HG03196 (cell line): ENCODE measurements around the gene POU2F2.
"Not testable (repeated sequence)": the region's sequence is repeated elsewhere in the genome, so short reads cannot be mapped to it uniquely, and the experiment has no call there.

Source experiments
- ATAC-seq: cut with Tn5 transposase; IDR thresholded peaks from one replicate; pipeline ENCODE4 v1.9.1; 2021; ENCODE audit not compliant: unreplicated experiment

Gene POU2F2

DNA sequence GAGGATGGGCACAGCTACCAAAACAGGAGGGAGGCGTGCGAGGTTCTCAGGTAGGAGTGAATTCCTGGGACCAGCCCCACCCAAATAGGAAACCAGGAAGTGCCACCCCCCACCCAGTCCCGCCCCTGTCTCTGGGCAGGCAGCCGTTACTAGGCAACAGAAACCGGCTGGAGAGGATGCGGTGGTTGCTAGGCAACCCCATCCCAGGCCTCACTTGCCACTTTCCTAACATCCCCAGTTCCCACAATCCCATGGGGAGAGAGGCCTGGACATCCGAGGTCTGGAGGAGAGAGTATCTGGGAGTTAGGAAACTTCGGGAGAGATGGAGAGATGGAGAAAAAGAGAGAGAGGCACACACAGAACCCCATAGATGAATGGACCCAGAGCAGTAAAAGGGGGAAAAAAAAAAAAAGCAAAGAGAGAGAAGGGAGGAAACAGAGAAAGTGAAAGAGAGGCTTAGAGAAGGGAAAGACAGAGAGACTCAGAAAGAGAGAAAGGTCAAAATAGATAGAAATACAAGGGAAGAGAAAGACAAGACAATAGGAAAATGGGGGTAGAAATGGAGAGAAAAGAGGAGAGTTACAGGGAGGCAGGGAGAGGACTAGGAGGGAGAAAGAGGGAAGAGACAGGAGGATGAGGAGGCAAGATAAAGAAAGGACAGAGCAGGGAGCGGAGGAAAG, 66.0 kb downstream of the POU2F2 start:
- no peak for ATAC-seq

- ATAC-seq = no peak
Observed at GRCh38 chr19:42065511-42065910, 66.7 kb downstream of the POU2F2 start.

- ATAC-seq = no peak
Observed at GRCh38 chr19:42065051-42065450, 67.2 kb downstream of the POU2F2 start.

GRCh38 chr19:42064432-42064831, 67.8 kb downstream of the POU2F2 start:
- no peak for ATAC-seq

DNA sequence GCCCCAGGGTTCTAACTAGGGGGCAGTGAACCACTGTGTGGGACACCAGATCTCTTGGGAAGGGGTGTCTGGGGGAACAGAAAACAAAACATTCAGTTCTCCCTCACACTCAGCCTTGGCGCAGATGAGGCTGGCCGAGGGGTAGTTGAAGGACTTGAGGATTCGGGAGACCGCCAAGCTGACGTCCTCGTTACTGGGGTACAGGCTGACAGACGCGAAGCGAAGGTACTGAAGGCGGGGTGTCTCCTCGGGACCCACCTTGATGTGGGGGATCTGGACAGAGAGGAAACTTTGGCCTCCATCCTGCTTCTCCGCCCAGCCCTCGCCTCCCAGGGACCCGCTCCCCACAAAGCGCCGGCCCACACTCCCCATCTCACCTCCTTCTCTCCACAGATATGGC, 69.9 kb downstream of the POU2F2 start:
- ATAC-seq = no peak

GRCh38 chr19:42060117-42060516, 72.1 kb downstream of the POU2F2 start:
- no peak for ATAC-seq

DNA sequence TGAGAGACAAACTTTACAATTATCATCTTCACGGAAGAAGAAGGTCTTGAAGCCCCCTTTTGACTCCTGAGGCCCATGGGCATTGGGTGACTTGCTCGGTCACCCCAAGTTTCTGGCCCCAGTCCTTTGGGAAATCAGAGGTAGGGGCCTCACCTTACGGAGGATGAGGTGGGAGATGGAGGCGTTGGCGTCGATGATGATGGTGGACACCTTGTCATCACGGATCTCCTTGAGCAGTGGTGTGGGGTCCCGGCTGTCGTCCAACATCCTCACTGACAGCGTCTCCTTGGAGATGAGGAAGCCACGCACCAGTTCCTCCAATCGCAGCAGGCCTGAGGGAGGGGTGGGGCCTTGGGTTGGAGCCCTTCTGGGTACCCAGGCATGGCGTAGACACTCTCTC, 73.0 kb downstream of the POU2F2 start:
- ATAC-seq = no peak

- ATAC-seq = no peak
Observed at GRCh38 chr19:42057846-42058245, 74.4 kb downstream of the POU2F2 start.

DNA sequence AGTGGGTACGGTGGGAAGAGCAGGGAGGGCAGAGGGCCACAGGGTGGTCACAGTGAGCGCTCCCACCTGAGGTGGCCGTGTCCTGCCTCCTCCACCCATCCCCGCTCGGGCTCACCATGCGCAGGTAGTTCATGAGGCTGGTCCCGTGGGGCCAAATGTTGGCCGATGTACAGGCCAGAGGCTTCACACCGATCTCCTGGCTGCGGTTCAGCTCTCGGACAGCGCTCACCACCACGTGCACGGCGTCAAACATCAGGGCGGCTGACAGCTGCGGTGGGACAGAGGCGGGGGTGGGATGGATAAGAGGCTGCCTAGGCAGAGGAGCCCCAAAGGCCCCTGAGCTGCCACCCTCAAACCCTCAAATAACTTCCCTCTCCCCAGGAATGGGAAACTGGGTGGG, 78.0 kb downstream of the POU2F2 start:
- ATAC-seq = no peak

DNA sequence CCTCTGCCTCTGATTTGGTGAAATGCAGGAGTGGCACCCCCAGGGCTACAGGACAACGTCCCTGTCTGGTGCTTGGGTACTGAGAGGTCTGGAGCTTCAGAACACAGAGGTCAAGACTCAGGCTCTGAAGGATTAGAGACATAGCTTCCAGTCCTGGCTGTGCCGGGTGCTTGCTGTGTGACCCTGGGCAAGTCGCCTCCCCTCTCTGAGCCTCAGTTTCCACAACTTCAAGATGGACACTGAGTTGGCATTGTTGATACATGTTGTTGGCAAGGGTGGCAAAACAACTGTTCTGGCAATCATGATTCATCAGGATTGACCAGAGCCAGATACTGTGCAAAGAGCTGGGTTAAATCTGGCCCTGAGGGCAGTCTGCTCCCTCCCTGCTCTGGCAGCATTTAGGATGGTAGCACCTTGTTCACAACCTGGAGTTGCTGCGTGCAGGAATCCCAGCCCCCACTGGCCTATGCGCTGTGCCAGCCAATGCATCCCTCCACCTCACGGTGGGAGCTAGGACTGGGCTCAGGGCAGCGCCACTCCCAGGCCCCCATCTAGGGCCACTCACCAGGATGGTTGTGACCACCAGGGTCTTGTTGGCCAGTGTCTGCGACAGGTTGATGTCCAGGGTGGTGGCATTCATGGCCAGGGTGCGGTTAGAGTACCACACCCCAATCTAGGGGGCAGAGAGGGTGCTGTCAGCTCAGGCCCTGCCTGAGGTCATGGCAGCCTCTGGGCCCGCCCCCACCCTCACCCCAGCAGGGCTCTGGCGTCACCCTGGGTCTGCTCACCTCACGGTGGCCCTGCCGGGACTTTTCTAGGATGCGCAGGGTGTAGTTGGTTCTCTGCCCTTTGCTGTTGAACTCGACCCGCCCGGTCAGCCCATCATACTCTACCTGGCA, 79.0 kb downstream of the POU2F2 start:
- no peak for ATAC-seq

DNA sequence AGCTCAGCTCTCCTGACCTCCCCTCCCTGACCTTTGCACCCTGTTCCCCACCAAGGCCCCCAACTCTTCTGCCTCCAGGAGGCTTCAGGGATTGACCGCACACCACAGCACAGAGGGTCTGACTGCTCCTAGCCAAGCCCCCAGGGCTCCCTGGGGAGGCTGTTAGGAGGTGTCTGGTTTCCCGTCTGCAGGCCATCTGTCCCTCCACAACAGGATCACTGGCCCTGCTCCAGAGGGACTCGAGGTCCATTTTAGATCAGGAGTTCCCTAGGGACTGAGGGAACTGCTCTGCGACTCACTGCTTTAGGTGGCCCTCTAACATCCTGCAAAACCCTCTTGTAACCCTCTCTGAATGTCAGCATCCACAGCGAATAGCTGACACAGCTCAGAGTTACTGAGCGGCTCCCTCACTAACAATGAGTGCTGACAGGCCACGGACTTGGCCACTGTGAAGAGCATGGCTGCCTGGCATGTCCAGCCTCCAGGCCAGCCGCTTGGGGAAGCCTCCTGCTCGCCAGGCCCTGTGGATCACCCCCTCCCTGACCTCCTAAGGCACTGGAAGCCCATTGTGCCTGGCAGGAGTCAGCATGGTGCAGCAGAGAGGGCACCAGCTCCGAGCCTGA, 79.9 kb downstream of the POU2F2 start:
- ATAC-seq = no peak

DNA sequence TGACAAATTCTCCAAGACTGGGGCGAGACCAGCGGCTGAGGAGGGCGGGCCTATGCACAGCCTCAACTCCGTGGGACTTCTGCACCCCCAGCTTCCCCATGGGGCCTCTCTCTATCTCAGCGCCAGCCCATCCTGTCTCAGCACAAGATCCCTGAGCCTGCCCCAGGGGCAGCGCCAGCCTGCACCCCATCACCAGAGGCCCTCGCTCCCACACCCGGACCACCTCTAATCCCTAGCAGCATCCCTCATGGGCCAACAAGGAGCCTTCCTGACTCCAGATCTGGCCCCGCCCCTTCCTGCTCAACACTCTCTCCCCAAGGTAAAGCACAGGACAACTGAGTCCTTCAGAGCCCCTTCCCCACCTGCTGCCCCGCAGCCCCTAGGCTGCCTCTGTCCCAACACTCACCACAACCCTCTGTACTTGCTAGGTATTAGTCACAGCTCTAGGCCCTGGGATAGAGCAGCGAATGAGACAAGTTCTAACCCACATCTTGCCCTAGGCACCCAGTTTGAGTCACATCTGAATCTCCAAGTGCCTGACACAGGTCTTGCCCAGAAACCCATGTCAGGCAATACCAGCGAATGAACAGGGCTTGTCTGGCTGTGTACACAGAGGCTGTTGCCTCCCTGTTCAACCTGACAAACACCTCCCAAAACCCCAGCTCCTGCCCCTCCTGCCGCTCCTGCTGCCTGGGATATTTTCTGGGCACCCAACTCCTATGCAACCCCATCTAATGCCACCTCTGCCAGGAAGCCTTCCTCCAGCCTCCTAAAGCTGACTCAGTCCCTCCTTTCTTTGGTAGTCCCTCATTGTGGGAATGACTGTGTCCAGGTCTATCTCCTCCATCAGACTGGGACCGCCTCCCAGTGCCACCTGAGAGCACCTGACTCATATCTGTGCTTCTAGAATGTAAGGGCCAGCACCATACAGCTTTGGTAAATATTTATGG, 80.8 kb downstream of the POU2F2 start:
- ATAC-seq = no peak

DNA sequence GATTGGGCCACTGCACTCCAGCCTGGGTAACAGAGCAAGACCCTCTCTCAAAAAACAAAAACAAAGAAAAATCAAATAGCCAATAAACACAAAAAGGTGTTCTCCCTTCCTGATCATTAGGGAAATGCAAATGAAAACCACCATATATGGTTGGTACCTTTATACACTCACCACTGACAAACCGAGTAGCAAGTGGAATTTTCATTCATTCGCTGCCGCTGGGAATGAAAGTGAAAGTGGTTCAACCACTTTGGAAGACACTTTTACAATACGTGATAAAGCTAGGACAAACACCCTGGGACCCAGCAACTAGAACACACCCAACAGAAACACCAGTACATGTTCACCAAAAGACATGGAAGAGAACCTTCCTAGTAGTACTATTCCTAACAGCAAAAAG, 83.3 kb downstream of the POU2F2 start:
- ATAC-seq = no peak

GRCh38 chr19:42045575-42045974, 86.7 kb downstream of the POU2F2 start:
- no peak for ATAC-seq

- no peak for ATAC-seq
Observed at GRCh38 chr19:42042455-42043170, 89.6 kb downstream of the POU2F2 start.

- ATAC-seq = not testable (repeated sequence)
Observed at GRCh38 chr19:42040491-42040890, 91.8 kb downstream of the POU2F2 start.

DNA sequence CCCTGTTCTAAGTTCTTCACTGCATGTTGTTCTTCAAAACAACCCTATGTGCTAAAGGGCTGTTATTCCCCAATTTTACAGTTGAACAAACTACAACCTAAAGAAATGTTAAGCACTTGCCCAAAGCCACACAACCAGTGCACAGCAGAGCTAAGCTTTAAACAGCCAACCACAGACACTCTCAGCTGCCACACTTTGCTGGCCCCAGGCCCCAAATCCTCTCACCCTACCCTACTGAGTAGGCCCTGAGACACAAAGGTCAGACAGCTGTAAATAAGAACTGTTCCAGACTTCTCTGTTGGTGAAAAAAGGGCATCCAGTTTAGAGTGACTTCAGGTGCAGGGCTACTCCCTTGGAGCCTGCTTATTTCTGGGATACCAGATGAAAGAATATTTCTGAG, 92.2 kb downstream of the POU2F2 start:
- ATAC-seq = no peak

- no peak for ATAC-seq
Observed at GRCh38 chr19:42038666-42039065, 93.6 kb downstream of the POU2F2 start.

DNA sequence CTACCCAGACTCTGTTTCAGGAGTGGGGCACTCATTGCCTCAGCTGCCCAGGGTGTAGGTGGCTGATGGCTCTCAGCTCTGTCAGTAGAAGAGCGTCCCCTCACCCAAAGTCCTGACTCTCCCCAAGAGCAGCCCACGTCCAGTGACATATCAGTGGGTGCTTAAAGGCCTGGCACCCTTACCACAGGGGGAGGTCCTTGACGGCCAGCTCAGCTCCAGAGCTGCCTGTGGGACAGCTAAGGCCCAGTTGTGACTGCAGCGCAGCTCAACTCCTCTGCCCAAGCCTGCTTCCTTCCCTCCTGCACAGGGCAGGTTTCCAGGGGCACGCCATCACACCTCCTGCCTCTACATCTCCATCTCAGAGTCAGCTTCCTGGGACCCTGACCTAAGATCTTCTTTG, 94.6 kb downstream of the POU2F2 start:
- ATAC-seq = no peak
